Hematopoietic multipotent progenitor cell (in vitro differentiated cells): ENCODE results near the gene EIF4EBP3. TPM values are rescaled to one million over a fixed set of nuclear protein-coding genes. Genes with fewer than 3 reads are reported as not detected.

Source experiments
- DNase-seq, 3 donors: peaks; one replicate each; pipeline ENCODE4 v3.0.0-alpha.2; 2011 to 2015; ENCODE audit warnings: low read depth in 2 of 3, low spot score in 2 of 3
- total RNA-seq: library from RNA; depleted of rRNA; stranded (reverse); fragments of >200 nt; gene quantifications from one replicate; pipeline ENCODE4 v1.2.3, GENCODE V29; 2012

The EIF4EBP3 gene
- total RNA-seq = 8.3 TPM

DNA sequence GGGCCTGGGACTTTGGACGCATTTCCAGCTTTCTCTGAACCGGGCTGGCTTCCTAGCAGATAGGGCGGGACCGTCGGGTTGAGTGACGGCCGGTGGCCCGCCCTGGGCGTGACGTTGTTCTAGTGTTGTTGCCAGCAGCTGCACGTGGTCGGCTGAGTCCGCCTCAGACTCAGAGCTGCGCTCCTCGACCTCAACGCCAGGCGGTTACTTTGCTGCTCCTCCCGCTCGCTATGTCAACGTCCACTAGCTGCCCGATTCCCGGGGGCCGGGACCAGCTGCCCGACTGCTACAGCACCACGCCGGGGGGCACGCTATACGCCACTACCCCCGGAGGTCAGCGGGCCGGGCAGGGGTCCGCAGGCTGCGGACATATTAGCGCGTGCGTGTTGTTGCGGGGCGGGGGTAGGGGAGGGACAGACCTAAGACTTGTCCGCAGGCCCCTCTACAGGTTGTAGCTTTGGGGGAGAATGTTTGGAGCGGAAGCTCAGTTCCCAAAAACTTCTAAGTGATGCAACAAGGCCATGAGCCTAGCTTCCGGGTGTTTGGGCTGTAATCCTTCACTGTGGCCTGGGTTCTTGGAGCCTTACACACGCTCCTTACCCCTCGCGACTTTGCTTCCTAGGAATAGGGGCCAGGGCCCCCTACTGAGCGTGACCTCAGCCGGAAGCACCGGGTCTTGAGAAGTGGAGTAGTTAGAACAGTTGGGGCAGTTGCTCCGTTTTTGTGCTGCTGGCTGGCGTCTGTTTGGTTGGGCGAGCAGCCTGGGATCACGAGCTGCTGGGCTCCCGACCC lies at the start of gene EIF4EBP3:
Gene EIF4EBP3, plus strand, starts transcription at position 155 of the 792 bp plus-strand sequence. Its CDS starts 76 bp downstream, at position 231.
- peak; percentile 74 to 93 (median 90) for DNase-seq

DNA sequence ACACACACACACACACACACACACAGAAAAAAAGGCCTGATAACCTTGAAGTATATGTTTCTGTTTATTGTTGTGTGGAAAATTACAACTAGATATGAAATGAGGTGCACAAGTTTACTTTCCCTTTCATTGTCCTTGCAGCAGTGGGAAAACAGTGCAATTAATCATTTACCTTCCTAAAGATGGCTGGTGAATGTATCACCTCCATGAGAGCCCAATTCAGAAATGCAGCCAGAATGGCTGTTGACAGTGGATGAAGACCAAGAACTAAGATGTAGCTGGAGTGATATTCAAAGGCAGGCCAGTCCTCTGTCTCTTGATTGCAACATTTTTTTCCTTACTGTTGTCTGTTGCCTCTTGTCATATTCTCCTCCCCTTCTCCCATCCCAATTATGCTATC lies 49.6 kb upstream of the EIF4EBP3 start:
- no peak for DNase-seq

DNA sequence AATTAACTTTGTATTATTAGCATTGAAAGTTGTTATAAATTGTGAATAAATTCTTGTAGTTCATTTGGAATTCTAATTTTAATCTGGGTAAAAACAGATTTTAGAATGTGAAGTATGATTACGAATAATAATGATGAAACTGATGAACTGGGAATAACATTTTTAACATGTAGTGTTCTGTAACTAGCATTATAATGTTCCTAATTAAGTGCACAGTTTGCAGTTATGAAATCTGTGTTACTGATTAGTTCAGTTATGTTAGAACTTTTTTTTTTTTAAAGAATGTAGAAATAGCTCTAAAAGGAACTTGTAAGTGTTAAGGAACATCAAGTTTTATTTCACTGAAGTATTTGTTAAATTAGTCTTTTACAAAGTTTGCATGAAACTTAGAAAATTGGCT lies 48.9 kb upstream of the EIF4EBP3 start:
- no peak for DNase-seq

DNA sequence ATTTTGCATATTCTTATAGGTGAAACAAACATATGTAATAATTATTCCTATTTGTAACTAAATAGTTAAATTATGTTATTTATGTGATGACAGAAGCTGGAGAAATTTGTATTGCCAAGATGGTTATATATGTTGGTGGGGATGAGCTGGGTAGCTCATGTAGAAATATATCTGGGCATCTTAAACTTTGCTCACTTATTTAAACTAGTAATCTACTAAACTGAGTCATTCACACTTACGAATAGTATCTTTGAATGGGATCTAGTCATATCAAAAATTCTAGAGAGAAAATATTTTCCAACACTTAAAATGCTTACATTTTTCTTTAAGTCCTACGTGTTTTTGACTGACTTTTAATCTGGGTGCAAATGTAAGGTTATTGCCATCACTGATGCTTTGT lies 44.6 kb upstream of the EIF4EBP3 start:
- no peak for DNase-seq

DNA sequence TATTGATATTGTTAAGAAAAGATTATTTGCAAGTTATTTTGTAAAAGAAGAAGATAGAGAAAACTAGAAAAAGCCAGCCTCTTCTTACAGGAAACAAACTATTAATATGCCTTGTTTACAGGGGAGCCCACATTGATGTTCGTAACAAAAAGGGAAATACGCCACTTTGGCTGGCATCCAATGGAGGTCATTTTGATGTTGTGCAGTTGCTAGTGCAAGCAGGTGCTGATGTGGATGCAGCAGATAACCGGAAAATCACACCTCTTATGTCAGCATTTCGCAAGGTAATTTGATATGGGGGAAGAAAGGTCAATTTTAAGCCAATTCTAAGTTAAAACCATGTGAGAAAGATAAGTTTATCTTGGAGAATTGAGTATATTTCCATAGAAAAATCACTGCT lies 37.6 kb upstream of the EIF4EBP3 start:
- peak in 1 of 3 donors; percentile 10 for DNase-seq

DNA sequence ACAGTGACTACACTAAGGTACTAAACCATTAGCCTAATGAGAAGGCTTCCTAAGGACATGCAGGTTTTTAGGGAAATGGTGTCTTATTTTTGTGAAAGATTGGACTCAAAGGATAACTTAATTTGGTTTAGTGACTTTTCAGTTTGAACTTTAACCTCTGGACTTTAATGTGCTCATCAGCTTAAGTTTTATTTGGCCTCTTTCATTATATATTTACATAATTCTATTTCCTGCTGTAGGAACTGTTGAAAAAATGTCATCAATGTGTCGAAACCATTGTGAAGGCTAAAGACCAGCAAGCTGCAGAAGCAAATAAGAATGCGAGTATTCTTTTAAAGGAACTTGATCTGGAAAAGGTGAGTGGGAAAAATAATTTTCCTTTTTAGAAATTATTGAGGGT lies 34.3 kb upstream of the EIF4EBP3 start:
- DNase-seq = no peak

DNA sequence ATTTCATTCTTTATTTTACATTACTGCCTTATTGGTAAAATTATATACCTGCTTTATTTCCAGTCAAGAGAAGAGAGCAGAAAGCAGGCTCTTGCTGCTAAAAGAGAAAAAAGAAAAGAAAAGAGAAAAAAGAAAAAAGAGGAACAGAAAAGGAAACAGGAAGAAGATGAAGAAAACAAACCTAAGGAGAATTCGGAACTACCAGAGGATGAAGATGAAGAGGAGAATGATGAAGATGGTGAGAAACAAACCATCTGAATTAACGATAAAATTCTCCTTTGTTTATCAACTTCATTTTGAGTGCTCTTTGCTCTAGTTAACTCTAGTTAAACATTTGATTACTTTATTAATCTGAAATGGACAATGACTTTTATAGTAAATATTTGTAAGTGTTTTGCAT lies 23.5 kb upstream of the EIF4EBP3 start:
- DNase-seq = no peak

DNA sequence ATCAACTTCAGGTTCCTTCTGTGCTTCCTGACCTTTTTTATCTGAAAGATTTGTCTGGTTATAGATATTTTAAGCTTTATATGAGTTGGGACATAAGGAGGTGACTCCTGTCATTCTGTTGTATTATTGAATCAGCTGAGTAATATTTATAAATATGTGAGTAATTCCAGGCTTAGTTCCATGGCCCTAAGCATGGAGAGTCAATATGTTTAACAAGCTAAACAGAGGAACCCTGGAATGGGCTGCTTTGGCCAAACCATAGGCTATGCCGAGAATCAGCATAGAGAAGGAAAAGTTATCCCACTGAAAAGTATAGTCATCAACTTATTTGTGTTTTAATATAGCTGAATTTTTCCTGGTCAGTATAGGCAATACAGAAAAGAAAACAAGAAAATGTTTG lies 7.2 kb upstream of the EIF4EBP3 start:
- no peak for DNase-seq

DNA sequence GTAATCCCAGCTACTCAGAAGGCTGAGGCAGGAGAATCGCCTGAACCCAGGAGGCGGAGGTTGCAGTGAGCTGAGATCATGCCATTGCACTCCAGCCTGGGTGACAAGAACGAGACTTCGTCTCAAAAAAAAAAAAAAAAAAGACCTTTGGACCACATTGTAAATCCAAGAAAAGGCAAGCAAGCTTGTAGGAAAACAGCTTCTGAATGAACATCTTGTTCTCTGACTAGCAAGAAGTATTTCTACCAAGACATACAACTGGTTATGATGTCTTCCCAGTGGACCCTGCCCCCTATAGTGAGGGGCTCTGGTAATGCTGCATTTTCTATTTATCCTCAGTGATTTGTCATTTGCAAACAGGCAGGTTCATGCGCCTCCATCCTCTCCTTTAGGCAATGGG lies 4.5 kb upstream of the EIF4EBP3 start:
- no peak for DNase-seq

DNA sequence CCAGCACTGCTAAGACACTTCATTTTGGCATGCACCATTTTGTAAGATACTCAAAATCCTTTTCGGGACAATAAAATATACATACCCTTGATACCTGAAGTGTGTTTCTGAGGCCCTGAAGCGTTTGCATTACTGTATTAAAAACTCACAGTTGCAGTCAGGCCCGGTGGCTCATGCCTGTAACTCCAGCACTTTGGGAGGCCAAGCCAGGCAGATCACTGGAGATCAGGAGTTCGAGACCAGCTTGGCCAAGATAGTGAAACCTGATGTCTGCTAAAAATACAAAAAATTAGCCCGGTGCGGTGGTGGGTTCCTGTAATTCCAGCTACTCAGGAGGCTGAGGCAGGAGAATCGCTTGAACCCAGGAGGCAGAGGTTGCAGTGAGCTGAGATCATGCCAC lies 2.5 kb upstream of the EIF4EBP3 start:
- no peak for DNase-seq

DNA sequence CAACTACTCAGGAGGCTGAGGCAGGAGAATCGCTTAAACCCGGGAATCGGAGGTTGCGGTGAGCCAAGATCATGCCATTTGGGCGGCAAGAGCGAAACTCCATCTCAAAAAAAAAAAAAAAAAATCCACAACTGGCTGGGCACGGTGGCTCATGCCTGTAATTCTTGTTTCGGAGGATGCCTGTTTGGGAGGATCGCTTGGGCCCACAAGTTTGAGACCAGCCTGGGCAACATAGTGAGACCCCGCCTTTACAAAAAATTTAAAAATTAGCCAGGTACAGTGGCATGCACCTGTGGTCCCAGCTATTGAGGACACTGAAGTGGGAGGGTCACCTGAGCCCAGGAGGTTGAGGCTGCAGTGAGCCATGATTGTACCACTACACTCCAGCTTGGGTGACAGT lies 1.9 kb upstream of the EIF4EBP3 start:
- no peak for DNase-seq

DNA sequence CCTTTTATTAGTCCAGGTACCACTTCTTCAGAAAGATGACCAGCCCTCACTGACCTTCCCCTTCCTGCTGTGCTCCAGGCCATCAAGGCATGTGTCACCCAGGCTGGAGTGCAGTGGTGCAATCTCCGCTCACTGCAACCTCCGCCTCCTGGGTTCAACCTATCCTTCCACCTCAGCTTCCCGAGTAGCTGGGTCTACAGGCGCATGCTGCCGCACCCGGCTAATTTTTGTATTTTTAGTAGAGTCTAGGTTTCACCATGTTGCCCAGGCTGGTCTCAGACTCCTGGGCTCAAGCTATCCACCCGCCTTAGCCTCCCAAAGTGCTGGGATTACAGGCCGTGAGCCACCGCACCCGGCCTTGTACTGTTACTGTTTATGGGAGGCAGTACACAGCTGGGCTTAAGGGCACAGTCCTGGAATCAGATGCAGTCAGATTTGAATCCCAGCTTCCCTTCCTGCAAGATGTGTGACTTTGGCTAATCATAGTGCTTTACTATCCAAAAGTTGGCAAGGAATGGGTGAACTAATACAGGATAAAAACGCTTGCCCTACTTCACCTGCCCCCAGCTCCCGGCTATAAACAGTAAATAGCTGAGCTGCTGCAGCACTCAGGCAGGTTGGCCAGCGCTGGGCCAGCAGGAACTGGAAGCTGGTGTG lies 483 bp upstream of the EIF4EBP3 start:
- no peak for DNase-seq

DNA sequence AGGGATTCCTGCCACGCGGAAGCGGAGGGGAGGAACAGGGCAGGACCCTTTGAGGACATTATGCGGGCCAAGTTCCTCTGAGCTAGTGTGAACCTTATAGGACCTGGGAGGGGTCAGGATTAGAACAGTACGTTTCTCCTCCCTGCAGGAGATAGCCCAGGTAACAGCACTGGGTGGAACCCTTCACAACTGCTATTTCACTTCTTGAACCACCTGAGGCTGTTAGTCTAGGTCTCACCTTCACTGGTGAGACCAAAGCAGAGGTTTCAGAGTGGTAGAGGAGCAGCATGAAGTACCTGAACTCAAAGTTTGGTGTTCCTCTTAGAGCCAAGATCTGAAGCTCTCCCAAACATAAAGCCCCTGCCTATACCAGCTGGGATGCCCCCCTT lies 832 bp downstream of the EIF4EBP3 start:
- DNase-seq = peak in 1 of 3 donors; percentile 12

DNA sequence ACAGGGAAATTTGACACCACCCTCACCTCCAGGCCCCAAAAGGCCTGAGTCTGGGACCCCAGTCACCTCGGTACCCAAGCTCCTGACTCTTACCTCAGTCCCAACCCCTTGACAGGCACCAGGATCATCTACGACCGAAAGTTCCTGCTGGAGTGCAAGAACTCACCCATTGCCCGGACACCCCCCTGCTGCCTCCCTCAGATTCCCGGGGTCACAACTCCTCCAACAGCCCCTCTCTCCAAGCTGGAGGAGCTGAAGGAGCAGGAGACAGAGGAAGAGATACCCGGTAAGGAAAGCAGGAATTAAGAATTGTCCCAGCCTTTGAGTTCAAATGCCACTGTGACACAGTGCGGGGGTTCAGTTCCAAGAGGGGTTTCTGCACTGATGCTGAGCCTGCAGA lies 1.3 kb downstream of the EIF4EBP3 start:
- no peak for DNase-seq

DNA sequence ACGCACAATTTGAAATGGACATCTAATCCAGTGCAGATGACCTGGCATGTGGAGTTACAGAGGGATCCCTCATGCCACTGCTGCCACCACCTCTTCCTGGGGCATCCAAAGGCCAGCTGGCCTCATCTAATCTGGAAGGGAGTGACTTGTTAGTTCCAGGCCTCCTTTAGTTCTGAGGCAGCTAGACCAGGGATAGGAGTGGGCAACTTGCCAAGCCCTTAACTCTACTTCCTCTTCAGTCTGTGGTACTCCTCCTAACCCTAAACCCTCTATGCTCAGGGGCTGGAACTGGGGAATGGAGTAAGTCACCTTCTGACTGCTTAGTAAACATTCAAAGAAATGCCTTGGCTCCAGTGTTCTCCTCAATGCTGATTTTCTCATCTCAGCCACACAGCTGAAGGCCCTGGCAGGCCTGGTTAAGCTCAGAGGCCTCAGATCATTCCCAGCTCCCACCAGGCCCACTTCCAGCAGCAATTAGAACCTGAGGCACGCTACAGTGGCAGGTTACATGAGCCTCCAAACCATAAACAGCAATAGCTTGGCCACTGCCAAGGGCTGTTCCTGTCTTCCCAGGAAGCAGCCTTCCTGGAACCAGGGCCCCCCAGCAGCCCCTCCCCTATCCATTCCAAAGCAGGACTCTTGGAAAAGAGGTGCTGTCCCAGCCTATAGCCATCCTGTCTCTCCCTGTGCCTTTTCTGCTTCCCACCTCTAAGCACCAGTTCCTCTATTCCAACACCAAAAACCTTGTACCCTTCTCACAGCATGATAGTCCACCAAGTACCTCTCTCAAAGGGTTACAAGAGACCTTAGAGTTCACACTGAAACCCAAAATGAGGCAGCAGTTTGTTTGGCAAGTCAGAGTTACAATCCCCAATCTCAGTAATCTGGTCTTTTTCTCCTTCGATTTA lies 2.0 kb downstream of the EIF4EBP3 start:
- DNase-seq = peak in 2 of 3 donors; percentile 45 to 66

DNA sequence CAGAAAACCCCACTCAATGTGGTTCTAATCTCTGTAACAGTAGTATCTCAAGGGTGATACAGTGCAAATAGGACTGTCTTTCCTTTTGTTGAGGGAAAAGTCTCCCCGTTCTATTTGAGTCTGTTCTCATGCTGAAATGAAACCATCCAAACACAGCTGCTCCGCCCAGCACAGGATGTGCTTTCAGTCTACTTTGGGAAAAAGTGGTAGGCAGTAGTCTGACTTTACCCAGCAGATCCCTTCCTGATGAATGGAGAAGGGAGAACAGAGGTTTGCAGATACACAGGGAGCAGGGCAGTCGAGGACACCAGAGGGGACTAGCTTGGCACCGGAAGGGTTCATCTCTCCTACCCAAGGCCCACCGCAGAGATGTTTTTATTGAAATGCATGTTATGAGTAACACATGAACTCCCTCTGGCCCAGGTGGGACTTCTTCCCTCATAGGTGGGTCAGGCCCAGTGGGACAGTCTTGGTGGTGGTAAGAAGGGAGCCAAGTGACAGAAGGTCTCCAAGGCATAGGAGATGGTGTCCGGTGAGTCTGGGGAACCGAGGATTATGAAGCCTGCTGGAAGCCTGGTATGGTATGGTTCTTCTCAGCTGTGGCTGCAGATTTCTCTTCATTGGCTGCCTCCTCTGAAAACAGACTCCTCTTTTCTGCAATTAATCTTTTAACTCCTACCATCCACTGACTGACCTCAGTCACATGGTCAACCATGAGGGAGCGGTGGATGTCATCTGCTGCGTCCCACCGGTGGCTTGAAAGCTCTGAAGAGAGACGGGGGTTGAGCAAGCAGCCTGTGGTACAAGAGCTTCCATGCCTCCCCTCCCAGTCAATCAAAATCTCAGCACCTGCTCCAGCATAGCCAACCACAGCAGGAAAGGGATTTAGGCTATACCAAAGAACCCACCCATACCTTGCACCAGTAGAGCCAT lies 3.0 kb downstream of the EIF4EBP3 start:
- no peak for DNase-seq

DNA sequence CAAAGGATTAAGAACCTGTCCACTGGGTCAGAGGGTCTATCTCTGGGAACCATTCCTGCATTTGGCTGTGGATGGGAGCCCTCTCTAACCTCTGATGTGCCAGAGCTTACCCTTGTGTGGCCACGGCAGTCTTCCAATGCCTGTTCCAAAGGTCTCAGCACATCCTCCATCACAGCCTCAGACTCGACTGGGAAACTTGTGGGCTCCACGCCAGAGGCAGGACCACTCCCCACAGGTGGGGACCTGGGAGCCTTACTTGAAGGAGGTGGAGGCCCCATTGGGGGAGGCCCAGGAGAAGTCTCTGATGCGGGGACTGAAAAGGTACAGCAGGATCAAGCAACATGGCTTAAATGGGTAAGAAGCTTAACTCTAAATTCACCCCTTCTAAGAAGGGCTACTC lies 4.4 kb downstream of the EIF4EBP3 start:
- no peak for DNase-seq

DNA sequence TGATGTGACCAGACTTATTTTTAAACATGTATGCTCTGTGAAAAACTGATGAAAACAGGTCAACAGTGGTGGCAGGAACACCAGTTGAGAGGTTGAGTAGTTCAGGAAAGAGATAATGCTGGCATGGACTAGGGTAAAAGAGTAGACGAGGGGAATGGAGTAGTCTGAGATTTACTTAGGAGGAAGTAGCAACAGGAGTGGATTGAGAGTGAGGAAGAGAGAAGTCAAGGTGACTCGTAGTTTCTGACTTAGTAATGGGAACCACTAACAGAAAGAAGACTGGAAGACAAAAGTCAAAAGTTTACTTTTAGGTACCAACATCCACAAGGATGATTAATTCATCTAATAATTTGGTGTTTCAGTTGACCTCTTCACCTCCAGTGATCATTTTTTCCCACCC lies 6.2 kb downstream of the EIF4EBP3 start:
- no peak for DNase-seq

DNA sequence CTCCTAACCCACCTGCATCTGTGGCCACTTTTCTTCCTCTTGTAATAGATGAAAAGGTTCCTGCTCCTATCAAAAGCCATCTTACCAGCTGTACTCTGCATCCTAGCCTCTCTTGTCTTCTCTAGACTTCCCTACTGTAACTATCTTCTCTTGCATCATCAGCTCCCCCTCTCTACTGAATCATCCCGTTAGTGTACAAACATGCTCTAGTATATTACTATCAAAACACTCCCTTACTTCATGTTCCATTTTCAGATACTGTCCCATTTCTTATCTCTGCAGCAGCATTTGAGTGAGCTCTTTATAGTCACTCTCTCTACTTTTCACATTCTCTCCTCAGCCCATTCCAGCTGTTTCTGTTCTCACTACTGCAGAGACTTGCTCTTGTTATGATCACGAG lies 7.0 kb downstream of the EIF4EBP3 start:
- no peak for DNase-seq

DNA sequence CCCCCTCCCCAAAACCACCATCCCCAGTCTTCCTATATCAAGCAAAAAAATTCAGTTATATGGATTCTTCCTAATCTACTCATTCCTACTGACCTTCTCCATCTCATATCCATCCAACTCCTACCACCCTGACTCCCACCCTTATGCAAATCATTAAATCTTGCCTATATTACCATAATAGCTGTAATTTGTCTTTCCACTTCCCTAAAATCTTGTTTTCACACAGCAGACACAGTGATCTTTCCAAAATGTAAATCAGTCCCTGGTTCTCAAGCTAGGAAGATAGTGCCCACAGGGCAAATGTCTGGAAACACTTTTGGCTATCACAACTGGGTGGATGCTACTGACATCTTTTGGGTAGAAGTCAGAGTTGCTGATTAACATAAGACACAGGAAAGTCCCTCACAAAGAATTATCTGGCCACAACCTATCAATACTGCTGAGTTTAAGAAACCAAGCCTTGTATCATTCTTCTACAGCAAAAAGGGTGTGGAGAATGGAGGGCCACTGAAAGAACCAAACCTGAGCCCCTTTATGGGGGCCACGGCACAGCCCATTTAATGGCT lies 8.4 kb downstream of the EIF4EBP3 start:
- no peak for DNase-seq
